Measurements from ENCODE around the gene ATF7. TPM values are rescaled to one million over a fixed set of nuclear protein-coding genes. Genes with fewer than 3 reads are reported as not detected.

ATF7 gene
- total and polyA plus RNA-seq, 10 donors = 6.5 to 52.8 (median 35.4) TPM

DNA sequence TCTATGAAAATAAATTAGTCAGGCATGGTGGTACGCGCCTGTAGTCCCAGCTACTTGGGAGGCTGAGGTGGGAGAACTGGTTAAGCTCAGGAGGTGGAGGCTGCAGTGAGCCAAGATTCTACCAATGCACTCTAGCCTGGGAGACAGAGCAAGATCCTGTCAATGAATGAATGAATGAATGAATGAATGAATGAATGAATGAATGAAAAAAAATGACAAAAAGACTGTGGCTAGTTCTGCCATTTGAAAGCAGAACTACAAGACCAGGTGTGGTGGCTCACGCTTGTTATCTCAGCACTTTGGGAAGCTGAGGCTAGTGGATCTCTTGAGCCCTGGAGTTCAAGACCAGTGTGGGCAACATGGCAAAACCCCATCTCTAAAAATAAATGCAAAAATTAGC is 86.7 kb downstream of the ATF7 start:
- TF ChIP-seq POLR2AphosphoS5 (IDR thresholded peaks at IDR 0.05) = no peak
- TF ChIP-seq POLR2A (IDR thresholded peaks at IDR 0.05) = no peak
- TF ChIP-seq, protein P1, sequence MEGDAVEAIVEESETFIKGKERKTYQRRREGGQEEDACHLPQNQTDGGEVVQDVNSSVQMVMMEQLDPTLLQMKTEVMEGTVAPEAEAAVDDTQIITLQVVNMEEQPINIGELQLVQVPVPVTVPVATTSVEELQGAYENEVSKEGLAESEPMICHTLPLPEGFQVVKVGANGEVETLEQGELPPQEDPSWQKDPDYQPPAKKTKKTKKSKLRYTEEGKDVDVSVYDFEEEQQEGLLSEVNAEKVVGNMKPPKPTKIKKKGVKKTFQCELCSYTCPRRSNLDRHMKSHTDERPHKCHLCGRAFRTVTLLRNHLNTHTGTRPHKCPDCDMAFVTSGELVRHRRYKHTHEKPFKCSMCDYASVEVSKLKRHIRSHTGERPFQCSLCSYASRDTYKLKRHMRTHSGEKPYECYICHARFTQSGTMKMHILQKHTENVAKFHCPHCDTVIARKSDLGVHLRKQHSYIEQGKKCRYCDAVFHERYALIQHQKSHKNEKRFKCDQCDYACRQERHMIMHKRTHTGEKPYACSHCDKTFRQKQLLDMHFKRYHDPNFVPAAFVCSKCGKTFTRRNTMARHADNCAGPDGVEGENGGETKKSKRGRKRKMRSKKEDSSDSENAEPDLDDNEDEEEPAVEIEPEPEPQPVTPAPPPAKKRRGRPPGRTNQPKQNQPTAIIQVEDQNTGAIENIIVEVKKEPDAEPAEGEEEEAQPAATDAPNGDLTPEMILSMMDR (IDR thresholded peaks at IDR 0.05 in 8 of 11, conservative IDR thresholded peaks at IDR 0.05 in 3 of 11) = no peak
- WGBS, 5 donors = 93 to 97% (median 95%) methylated on average over 3 of the region's 3 CpGs
- no peaks in the 10 kb centered on the region for H3K27me3 ChIP-seq (replicated peaks in 1 of 7)
- H3K4me3 ChIP-seq = no peak overlapping the region
- peaks cover 0 to 26% (median 8%) of the 10 kb centered on the region in 6 donors for H3K4me1 ChIP-seq
- H3K9me3 ChIP-seq = no peaks in the 10 kb centered on the region
- intact Hi-C loops (cut with DNase I; ENCODE audit: low total_unique reads) = no loop called here
- H3K36me3 ChIP-seq = peaks cover 12 to 100% (median 59%) of the 10 kb centered on the region in 6 donors
- H3K27ac ChIP-seq = peak overlapping the region in 5 of 8 donors; percentile 55 to 72 (median 63)
- DNase-seq = no peak

DNA sequence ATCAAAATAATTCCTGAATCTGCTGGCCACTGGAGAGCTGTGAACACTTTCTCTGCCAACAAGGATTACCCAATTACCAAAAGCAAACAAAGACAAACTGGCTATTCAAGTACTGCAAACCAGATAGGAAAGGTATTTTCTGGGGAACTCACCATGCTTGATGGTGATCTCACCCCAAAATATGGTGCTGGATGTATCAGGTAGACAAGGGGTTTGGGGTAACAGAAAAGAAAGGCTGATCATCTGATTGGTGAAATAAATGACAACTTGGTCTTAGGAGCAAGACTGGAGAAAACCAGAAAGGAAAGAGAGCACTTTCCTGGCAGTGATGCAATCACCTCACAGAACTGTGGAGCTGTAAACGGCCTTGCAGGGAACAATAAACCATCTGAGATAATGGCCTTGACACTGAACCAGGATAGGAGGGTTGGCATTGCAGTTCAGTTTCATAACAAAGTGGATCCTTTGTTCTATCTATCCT is 87.9 kb downstream of the ATF7 start:
- peaks cover 0 to 14% (median 2%) of the 10 kb centered on the region in 6 donors for H3K4me1 ChIP-seq
- H3K27me3 ChIP-seq (replicated peaks in 1 of 7) = no peaks in the 10 kb centered on the region
- no peak for DNase-seq
- intact Hi-C loops (cut with DNase I; ENCODE audit: low total_unique reads) = no loop called here
- 27 to 59% (median 46%) methylated on average over 1 of the region's 1 CpG for WGBS, 5 donors
- peak overlapping the region; percentile 24 to 72 (median 62) for H3K27ac ChIP-seq
- TF ChIP-seq POLR2A (IDR thresholded peaks at IDR 0.05) (no peak), POLR2AphosphoS5 (IDR thresholded peaks at IDR 0.05) (no peak)
- TF ChIP-seq, protein P1 (IDR thresholded peaks at IDR 0.05 in 8 of 11, conservative IDR thresholded peaks at IDR 0.05 in 3 of 11) = no peak
- H3K9me3 ChIP-seq = no peaks in the 10 kb centered on the region
- H3K36me3 ChIP-seq = peaks cover 21 to 100% (median 71%) of the 10 kb centered on the region in 6 donors
- H3K4me3 ChIP-seq = no peak overlapping the region

DNA sequence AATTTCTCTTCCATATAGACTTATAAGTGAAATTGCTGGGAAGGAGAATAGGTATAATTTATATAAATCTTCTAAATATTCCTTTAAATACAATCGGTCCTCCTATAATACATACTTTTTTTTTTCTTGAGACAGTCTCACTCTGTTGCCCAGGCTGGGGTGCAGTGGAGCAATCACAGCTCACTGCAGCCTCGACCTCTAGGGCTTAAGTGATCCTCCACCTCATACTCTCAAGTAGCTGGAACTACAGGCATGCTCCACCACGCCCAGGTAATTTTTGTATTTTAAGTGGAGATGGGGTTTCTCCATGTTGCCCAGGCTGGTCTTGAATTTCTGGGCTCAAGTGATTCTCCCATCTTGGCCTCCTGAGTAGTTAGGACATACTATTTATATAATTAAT is 89.2 kb downstream of the ATF7 start:
- 89 to 98% (median 97%) methylated on average over 3 of the region's 3 CpGs for WGBS, 5 donors
- Histone ChIP-seq H3K27ac (peak overlapping the region in 2 of 8 donors; percentile 63 to 71), H3K4me3 (no peak overlapping the region), H3K4me1 (peaks cover 0 to 14% (median 2%) of the 10 kb centered on the region in 6 donors), H3K9me3 (no peaks in the 10 kb centered on the region), H3K27me3 (replicated peaks in 1 of 7) (no peaks in the 10 kb centered on the region), H3K36me3 (peaks cover 17 to 100% (median 73%) of the 10 kb centered on the region in 6 donors)
- no peak for TF ChIP-seq POLR2A (IDR thresholded peaks at IDR 0.05)
- TF ChIP-seq, protein P1 (IDR thresholded peaks at IDR 0.05 in 8 of 11, conservative IDR thresholded peaks at IDR 0.05 in 3 of 11) = no peak
- TF ChIP-seq POLR2AphosphoS5 (IDR thresholded peaks at IDR 0.05) = no peak
- no peak for DNase-seq
- intact Hi-C loops (cut with DNase I; ENCODE audit: low total_unique reads) = no loop called here

DNA sequence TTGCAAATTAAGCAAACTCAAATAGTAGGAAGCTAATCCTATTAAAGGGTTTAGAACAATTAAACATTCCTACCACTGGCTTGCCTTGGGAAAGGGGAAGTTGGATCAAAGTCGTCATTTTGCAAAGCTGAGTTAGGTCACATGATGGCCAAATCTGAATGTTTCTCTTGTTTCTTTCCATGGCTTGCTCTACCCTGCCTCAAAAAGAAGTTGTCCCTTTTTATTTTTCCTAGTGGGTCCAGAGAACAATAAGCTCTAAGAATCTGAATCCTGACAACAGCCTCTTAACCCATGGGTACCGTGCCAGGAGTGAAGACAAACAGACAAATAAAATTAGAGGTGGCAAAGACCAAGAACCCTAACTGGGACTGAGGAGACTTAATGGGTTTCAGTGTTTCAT is 92.7 kb downstream of the ATF7 start:
- Histone ChIP-seq H3K36me3 (peaks cover 21 to 100% (median 91%) of the 10 kb centered on the region in 6 donors), H3K4me1 (peaks cover 0 to 6% (median 0%) of the 10 kb centered on the region in 6 donors), H3K27ac (no peak overlapping the region), H3K27me3 (replicated peaks in 1 of 7) (no peaks in the 10 kb centered on the region), H3K4me3 (no peak overlapping the region), H3K9me3 (no peaks in the 10 kb centered on the region)
- TF ChIP-seq POLR2AphosphoS5 (IDR thresholded peaks at IDR 0.05) = no peak
- TF ChIP-seq, protein P1 (IDR thresholded peaks at IDR 0.05 in 8 of 11, conservative IDR thresholded peaks at IDR 0.05 in 3 of 11) = no peak
- TF ChIP-seq POLR2A (IDR thresholded peaks at IDR 0.05) = no peak
- WGBS, 5 donors = 43 to 83% (median 76%) methylated on average over 2 of the region's 2 CpGs
- DNase-seq = no peak
- intact Hi-C loops (cut with DNase I; ENCODE audit: low total_unique reads) = no loop called here

All from spleen (tissue), 11 donors.